OCI-LY3 (cell line): ENCODE results near the gene DBT.

ENCODE experiments used
- EZH2phosphoT487 ChIP-seq: fragments of 200-600 bp; shearing (Covaris generic); IDR thresholded peaks from 2 replicates; pipeline ENCODE4 v1.6.1; 2018; ENCODE audit warnings: antibody characterized with exemption, mixed run types, low read depth
- TF ChIP-seq, protein P1 (sequence below): fragments of 200-600, 300-600 bp; sonication (generic); IDR thresholded peaks from 2 replicates; pipeline ENCODE4 v1.5.1; 2014; ENCODE audit warnings: antibody characterized with exemption, low read length, low read depth

DNA sequence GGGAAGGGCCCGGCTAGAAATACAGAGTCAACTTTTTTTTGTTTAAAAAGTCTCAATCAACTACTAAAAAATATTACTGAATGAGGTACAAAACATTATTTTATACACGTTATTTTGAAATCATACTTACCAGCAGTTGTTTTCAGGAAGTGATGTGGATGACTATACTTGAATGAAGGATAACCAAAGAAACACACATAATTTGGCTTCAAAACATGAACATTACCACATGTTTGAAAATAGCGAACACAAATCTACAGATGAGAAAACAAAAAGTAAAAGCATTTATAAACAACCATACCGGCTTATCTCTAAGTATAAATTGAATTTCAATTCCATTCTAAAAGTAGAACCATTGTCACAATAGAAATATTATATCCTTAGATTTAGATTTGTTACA is 9.0 kb downstream of the DBT start:
- TF ChIP-seq EZH2phosphoT487, result no peak
- TF ChIP-seq, protein P1, sequence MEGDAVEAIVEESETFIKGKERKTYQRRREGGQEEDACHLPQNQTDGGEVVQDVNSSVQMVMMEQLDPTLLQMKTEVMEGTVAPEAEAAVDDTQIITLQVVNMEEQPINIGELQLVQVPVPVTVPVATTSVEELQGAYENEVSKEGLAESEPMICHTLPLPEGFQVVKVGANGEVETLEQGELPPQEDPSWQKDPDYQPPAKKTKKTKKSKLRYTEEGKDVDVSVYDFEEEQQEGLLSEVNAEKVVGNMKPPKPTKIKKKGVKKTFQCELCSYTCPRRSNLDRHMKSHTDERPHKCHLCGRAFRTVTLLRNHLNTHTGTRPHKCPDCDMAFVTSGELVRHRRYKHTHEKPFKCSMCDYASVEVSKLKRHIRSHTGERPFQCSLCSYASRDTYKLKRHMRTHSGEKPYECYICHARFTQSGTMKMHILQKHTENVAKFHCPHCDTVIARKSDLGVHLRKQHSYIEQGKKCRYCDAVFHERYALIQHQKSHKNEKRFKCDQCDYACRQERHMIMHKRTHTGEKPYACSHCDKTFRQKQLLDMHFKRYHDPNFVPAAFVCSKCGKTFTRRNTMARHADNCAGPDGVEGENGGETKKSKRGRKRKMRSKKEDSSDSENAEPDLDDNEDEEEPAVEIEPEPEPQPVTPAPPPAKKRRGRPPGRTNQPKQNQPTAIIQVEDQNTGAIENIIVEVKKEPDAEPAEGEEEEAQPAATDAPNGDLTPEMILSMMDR, result no peak
